Endothelial cell (in vitro differentiated cells): Measurements from ENCODE around the gene CSNK1G2. TPM values are rescaled to one million over a fixed set of nuclear protein-coding genes. Genes with fewer than 3 reads are reported as not detected.

Experiments
- DNase-seq: peaks from one replicate; pipeline ENCODE4 v3.0.0; 2021; ENCODE audit warnings: low spot score
- H3K27ac Mint-ChIP-seq: one replicate; pipeline ENCODE4 v1.8.0; 2021; ENCODE audit warnings: mixed read lengths, inconsistent platforms; ENCODE audit not compliant: unreplicated experiment
- H3K27me3 Mint-ChIP-seq: one replicate; pipeline ENCODE4 v1.8.0; 2021; ENCODE audit warnings: mild to moderate bottlenecking, moderate library complexity, mixed read lengths, inconsistent platforms; ENCODE audit not compliant: unreplicated experiment
- H3K36me3 Mint-ChIP-seq: one replicate; pipeline ENCODE4 v1.8.0; 2021; ENCODE audit warnings: mild to moderate bottlenecking, low read depth, mixed read lengths, inconsistent platforms; ENCODE audit not compliant: unreplicated experiment
- H3K4me1 Mint-ChIP-seq: one replicate; pipeline ENCODE4 v1.8.0; 2021; ENCODE audit warnings: mild to moderate bottlenecking, mixed read lengths, inconsistent platforms; ENCODE audit not compliant: unreplicated experiment
- H3K4me3 Mint-ChIP-seq: one replicate; pipeline ENCODE4 v1.8.0; 2021; ENCODE audit warnings: mild to moderate bottlenecking, mixed read lengths, inconsistent platforms; ENCODE audit not compliant: unreplicated experiment
- H3K9me3 Mint-ChIP-seq: one replicate; pipeline ENCODE4 v1.8.0; 2021; ENCODE audit warnings: mixed read lengths, inconsistent platforms; ENCODE audit not compliant: unreplicated experiment
- CTCF ChIP-seq: fragments of 200-600 bp; sonication (generic); IDR thresholded peaks from one replicate; pipeline ENCODE4 v1.5.0; 2021; ENCODE audit warnings: antibody characterized with exemption; ENCODE audit not compliant: unreplicated experiment
- total RNA-seq: library from RNA; stranded (reverse); fragmentation: NEBNext Ultra II Directional; extraction: Animal tissue kit (Norgen Biotek cat#: 25700); gene quantifications from one replicate; pipeline ENCODE4 v1.2.1, GENCODE V29; 2021; ENCODE audit not compliant: unreplicated experiment

CSNK1G2 gene
- total RNA-seq, 1 donor from 2014 or later = 110 TPM

- peaks cover 17% of the 10 kb centered on the region for H3K4me1 Mint-ChIP-seq
- peaks cover 10% of the 10 kb centered on the region for H3K36me3 Mint-ChIP-seq
These were observed 4.1 kb downstream of the CSNK1G2 start for GRCh38 chr19:1944916-1945561.

GRCh38 chr19:1945899-1946298, 4.9 kb downstream of the CSNK1G2 start:
- Mint-ChIP-seq H3K27ac (peak overlapping the region; percentile 64), H3K4me3 (peak overlapping the region; percentile 56), H3K36me3 (peaks cover 10% of the 10 kb centered on the region), H3K27me3 (peaks cover 8% of the 10 kb centered on the region), H3K4me1 (peaks cover 18% of the 10 kb centered on the region), H3K9me3 (no peaks in the 10 kb centered on the region)
- DNase-seq = peak; percentile 72
- TF ChIP-seq CTCF = peak; percentile 86

More at GRCh38 chr19:1944916-1945561, 4.1 kb downstream of the CSNK1G2 start:
- TF ChIP-seq CTCF = no peak
- no peak overlapping the region for H3K27ac Mint-ChIP-seq
- H3K4me3 Mint-ChIP-seq = no peak overlapping the region
- H3K27me3 Mint-ChIP-seq = peaks cover 10% of the 10 kb centered on the region
- DNase-seq = no peak
- H3K9me3 Mint-ChIP-seq = no peaks in the 10 kb centered on the region

- H3K4me3 Mint-ChIP-seq = no peak overlapping the region
- H3K4me1 Mint-ChIP-seq = peaks cover 17% of the 10 kb centered on the region
- no peaks in the 10 kb centered on the region for H3K9me3 Mint-ChIP-seq
- no peak for DNase-seq
- no peak for TF ChIP-seq CTCF
- peaks cover 8% of the 10 kb centered on the region for H3K27me3 Mint-ChIP-seq
- H3K27ac Mint-ChIP-seq = no peak overlapping the region
- peaks cover 14% of the 10 kb centered on the region for H3K36me3 Mint-ChIP-seq
These were observed 6.8 kb downstream of the CSNK1G2 start for GRCh38 chr19:1947651-1948209.

- TF ChIP-seq CTCF = no peak
- Mint-ChIP-seq H3K27me3 (peaks cover 2% of the 10 kb centered on the region), H3K4me1 (peaks cover 8% of the 10 kb centered on the region), H3K27ac (no peak overlapping the region), H3K36me3 (peaks cover 9% of the 10 kb centered on the region), H3K4me3 (no peak overlapping the region), H3K9me3 (no peaks in the 10 kb centered on the region)
- DNase-seq = no peak
These were observed 8.5 kb downstream of the CSNK1G2 start for GRCh38 chr19:1949304-1950101.

GRCh38 chr19:1950640-1951039, 9.7 kb downstream of the CSNK1G2 start:
- no peak for DNase-seq
- H3K27ac Mint-ChIP-seq = no peak overlapping the region
- no peak overlapping the region for H3K4me3 Mint-ChIP-seq
- H3K4me1 Mint-ChIP-seq = peaks cover 8% of the 10 kb centered on the region
- H3K36me3 Mint-ChIP-seq = peaks cover 9% of the 10 kb centered on the region
- H3K9me3 Mint-ChIP-seq = no peaks in the 10 kb centered on the region
- no peak for TF ChIP-seq CTCF
- peaks cover 2% of the 10 kb centered on the region for H3K27me3 Mint-ChIP-seq
